Measurements from ENCODE around the gene UFD1. TPM values are rescaled to one million over a fixed set of nuclear protein-coding genes. Genes with fewer than 3 reads are reported as not detected.
"Not testable (repeated sequence)": the region's sequence is repeated elsewhere in the genome, so short reads cannot be mapped to it uniquely, and the experiment has no call there.

The UFD1 gene
- total and polyA plus RNA-seq, 4 donors = 23.1 to 111 (median 70.0) TPM

DNA sequence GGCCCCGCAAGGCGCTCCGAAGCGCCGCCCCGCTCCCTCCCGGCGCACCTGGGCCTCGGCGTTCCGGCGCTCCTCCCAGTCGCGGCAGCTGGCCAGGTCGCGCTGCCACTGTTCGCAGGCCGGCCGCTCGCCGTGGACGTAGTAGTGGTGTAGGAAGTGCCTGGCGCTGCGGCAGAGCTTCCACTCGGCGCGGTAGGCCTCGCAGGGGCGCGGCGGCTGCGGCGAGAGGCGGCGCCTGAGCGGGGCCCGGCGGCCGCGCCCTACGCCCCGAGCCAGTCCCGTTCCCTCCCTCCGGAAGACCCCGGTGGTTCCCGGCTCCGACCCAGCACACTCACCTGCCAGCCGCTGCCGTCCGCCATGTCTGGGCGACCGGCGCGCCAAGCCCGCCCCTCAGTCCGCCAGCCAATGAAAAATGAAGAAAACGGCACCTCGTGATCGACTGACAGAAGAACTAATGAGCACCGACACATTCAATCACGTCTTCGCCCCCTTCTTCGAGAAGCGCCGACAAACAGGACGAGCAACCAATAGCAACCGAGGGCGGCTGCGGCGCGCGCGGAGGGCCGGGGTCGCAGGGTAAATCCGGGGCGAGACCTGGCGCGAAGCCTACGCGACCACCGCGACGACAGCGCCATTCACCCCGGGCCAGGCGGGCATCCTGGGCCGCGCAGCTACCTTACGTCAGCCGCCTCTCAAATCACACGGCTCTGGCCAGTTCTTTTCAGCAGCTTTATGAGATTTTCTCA, 31.5 kb downstream of the UFD1 start, which contains the start of gene C22orf39:
TSS of gene C22orf39 (minus strand) at position 382 of the 746 bp plus-strand sequence. CDS start at position 359, 23 bp downstream.
- ATAC-seq (ENCODE audit: insufficient read depth, low FRiP score) (peak; percentile 94), DNase-seq (peak; percentile 93 to 96 (median 94))
- H3K4me3 ChIP-seq = peak within 1 kb of the TSS; percentile 90
- WGBS, 2 donors = 0 to 1% methylated on average over 73 to 92 of the region's 92 CpGs
- peaks cover 3 to 19% (median 10%) of the 10 kb centered on the region in 5 donors for H3K4me1 ChIP-seq (ENCODE audit: control insufficient read depth in 5 of 5, insufficient read depth in 5 of 5, low read length in 5 of 5)
- no peaks in the 10 kb centered on the region for H3K27me3 ChIP-seq (ENCODE audit: control insufficient read depth in 3 of 3, insufficient read depth in 3 of 3, low read length in 2 of 3)
- H3K27ac ChIP-seq (ENCODE audit: low read depth in 1 of 2, low read length in 1 of 2) = peak within 1 kb of the TSS; percentile 96 to 99
- no peaks in the 10 kb centered on the region for H3K9me3 ChIP-seq (ENCODE audit: control insufficient read depth in 4 of 4, insufficient read depth in 3 of 4, low read length in 3 of 4)
- peak within 1 kb of the TSS; percentile 67 to 77 for H3K9ac ChIP-seq (ENCODE audit: insufficient read depth in 1 of 2, low read length in 2 of 2)
- TF ChIP-seq CTCF (IDR thresholded peaks at IDR 0.05; ENCODE audit: control extremely low read depth, extremely low read depth) = no peak
- peaks cover 2 to 14% (median 3%) of the 10 kb centered on the region in 4 donors for H3K36me3 ChIP-seq (ENCODE audit: control insufficient read depth in 4 of 4, insufficient read depth in 4 of 4, low read length in 4 of 4)

- Histone ChIP-seq H3K4me1 (ENCODE audit: control insufficient read depth in 5 of 5, insufficient read depth in 5 of 5, low read length in 5 of 5) (peaks cover 3 to 19% (median 11%) of the 10 kb centered on the region in 5 donors), H3K4me3 (peak overlapping the region; percentile 90), H3K36me3 (ENCODE audit: control insufficient read depth in 4 of 4, insufficient read depth in 4 of 4, low read length in 4 of 4) (peaks cover 2 to 14% (median 3%) of the 10 kb centered on the region in 4 donors), H3K27me3 (ENCODE audit: control insufficient read depth in 3 of 3, insufficient read depth in 3 of 3, low read length in 2 of 3) (no peaks in the 10 kb centered on the region), H3K9me3 (ENCODE audit: control insufficient read depth in 4 of 4, insufficient read depth in 3 of 4, low read length in 3 of 4) (no peaks in the 10 kb centered on the region), H3K9ac (ENCODE audit: insufficient read depth in 1 of 2, low read length in 2 of 2) (peak overlapping the region; percentile 54 to 77), H3K27ac (ENCODE audit: low read depth in 1 of 2, low read length in 1 of 2) (peak overlapping the region; percentile 96 to 99)
- DNase-seq (no peak), ATAC-seq (ENCODE audit: insufficient read depth, low FRiP score) (no peak)
- 21 to 27% methylated on average over 22 of the region's 22 CpGs for WGBS, 2 donors
- no peak for TF ChIP-seq CTCF (IDR thresholded peaks at IDR 0.05; ENCODE audit: control extremely low read depth, extremely low read depth)
Measured at GRCh38 chr22:19446603-19447329, 32.2 kb downstream of the UFD1 start.

DNA sequence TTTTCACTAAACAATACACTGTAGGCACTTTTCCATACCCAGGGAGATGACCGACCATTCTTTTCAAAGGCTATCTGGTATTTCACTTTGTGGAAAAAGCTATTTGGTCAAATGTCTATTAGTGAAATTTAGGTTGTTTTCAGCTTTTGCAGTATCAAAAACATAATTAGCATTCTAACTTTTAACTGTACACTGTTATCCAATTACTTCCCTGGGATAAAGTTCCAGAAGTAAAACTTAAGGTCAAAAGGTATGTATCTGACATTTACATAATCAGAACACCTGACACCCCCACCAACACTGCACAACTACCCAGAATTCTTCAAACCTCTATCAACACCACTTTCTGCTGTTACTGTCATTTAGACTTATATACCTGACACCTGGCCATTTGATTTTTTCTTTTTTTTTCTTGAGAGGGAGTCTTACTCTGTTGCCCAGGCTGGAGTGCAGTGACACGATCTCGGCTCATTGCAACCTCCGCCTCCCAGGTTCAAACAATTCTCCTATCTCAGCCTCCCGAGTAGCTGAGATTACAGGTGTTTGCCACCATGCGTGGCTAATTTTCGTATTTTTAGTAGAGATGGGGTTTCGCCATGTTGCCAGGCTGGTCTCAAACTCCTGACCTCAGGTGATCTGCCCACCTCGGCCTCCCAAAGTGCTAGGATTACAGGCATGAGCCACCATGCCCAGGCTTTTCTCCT, 33.6 kb downstream of the UFD1 start:
- 91 to 94% methylated on average over 9 of the region's 9 CpGs for WGBS, 2 donors
- H3K27me3 ChIP-seq (ENCODE audit: control insufficient read depth in 3 of 3, insufficient read depth in 3 of 3, low read length in 2 of 3) = not testable (repeated sequence)

More for the DNA sequence above, 33.6 kb downstream of the UFD1 start:
- DNase-seq; H3K27ac ChIP-seq (ENCODE audit: low read depth in 1 of 2, low read length in 1 of 2); H3K9ac ChIP-seq (ENCODE audit: insufficient read depth in 1 of 2, low read length in 2 of 2); H3K9me3 ChIP-seq (ENCODE audit: control insufficient read depth in 4 of 4, insufficient read depth in 3 of 4, low read length in 3 of 4); ATAC-seq (ENCODE audit: insufficient read depth, low FRiP score); H3K4me3 ChIP-seq: not testable (repeated sequence)
- peaks cover 2 to 12% (median 3%) of the 10 kb centered on the region in 4 donors for H3K36me3 ChIP-seq (ENCODE audit: control insufficient read depth in 4 of 4, insufficient read depth in 4 of 4, low read length in 4 of 4)
- H3K4me1 ChIP-seq (ENCODE audit: control insufficient read depth in 5 of 5, insufficient read depth in 5 of 5, low read length in 5 of 5) = peaks cover 3 to 19% (median 11%) of the 10 kb centered on the region in 5 donors
